Non-pigmented ciliary epithelial cell (primary cell): ENCODE data around the gene BIN1.

Experiments used
- DNase-seq: peaks from one replicate; pipeline ENCODE4 v3.0.0-alpha.2; 2010; ENCODE audit warnings: low read depth

Gene BIN1

DNA sequence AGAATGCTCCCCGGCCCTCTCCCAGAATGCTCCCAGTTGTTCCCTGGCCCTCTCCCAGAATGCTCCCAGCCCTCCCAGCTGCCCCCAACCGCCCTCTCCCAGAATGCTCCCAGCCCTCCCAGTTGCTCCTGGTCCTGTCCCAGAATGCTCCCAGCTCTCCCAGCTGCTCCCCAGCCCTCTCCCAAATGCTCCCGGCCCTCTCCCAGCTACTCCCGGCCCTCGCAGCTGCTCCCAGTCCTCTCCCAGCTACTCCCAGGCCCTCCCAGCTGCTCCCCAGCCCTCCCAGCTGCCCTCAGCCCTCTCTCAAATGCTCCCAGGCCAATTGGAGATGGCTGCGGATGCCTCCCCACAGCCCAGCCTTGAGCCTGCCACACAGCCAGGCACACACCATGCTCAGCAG, 31.1 kb downstream of the BIN1 start:
- no peak for DNase-seq

DNA sequence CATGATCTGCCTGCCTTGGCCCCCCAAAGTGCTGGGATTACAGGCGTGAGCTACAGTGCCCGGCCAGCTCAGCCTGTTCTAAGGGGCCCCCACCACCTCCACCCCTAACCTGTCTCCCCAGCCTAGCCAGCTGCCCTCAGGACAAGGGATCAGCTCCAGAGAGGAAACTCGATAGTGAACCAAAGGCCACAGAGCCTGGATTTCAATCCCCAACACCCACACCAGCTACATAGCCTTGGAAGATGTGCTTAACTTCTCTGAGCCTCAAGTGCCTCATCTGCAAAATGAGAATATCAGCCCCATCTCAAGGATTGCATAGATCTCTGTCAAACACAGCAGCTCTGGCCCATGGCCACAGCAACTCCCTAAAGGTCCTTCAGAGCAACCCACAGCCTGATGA, 32.0 kb downstream of the BIN1 start:
- DNase-seq: no peak

GRCh38 chr2:127074358-127074757, 32.6 kb downstream of the BIN1 start:
- no peak for DNase-seq

DNA sequence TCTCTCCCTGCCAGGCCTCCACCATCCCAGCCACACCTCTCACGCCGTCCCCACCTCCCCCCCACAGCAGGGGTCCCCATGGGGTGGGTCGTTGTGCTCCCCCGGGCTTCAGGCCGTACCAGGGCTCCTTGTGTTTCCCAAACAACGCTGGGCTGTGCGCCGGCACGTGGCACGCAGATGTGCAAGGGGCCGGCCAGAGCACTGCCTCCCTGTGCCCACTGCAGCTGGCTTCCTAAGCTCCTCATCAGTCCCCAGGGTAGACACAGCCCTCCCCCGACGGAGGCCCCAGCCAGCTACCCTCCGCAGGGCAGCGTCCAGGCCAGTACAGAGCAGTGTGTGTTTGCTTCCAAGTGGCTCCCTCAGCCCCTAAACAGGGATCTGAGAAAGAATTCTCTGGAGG, 34.0 kb downstream of the BIN1 start:
- DNase-seq: no peak

- DNase-seq: no peak
Observed at GRCh38 chr2:127072396-127072795, 34.6 kb downstream of the BIN1 start.

- no peak for DNase-seq
Observed at GRCh38 chr2:127071901-127072328, 35.0 kb downstream of the BIN1 start.

- no peak for DNase-seq
Observed at GRCh38 chr2:127070221-127070620, 36.7 kb downstream of the BIN1 start.

DNA sequence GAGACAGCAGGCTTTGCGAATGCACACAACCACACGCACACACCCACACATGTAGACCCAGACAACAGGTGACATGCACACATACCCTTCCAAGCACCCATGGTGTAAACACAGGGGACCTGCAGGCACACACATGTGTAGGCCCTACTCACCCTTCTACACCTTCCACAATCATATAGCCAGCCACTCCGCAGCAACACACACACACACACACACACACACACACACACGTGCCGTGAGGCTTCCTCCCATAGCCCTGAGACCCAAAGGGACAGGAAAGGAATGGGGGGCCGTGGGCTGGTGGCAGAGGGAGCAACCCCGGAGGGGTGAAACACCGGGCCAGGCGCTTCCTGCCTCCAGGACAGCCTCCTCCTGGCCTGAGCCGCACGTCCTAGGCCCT, 37.4 kb downstream of the BIN1 start:
- DNase-seq: no peak

DNA sequence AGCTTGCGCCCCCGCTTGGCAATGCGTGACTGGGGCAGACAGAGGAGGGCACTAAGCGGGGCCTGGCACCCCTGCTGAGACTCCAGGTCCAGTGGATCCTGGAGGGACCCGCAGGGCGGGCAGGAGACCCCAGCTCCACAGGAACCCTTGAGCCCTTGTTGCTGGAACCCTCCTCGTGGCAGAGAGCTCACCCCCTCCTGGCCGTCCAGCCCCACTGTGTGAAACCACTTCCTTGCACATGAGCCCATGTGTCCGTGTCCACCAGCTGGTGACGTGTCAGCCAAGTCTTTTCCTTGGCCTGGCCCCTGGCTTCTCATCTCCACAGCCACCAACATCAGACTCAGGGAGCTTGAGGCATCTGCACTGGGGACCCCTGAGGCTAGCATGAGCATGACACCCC, 38.0 kb downstream of the BIN1 start:
- DNase-seq: no peak

DNA sequence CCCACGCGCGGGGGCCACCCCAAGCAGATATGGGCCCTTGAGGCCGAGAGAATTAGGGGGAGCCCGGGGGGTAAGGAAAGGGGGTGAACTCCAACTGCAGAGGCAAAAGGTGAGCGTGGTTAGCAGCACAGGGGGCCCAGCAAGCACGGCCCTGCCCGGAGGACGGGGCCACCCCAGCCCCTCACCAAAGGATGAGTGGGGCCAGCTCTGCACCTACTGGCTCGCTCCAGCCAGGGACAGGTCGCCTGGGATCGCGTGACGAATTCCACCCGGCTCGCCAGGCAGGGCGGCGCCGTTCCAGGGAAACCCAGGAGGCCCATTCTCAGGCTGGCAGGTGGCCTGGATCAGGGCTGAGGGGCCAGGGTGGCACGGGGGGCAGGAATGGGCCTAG, 38.6 kb downstream of the BIN1 start:
- no peak for DNase-seq

DNA sequence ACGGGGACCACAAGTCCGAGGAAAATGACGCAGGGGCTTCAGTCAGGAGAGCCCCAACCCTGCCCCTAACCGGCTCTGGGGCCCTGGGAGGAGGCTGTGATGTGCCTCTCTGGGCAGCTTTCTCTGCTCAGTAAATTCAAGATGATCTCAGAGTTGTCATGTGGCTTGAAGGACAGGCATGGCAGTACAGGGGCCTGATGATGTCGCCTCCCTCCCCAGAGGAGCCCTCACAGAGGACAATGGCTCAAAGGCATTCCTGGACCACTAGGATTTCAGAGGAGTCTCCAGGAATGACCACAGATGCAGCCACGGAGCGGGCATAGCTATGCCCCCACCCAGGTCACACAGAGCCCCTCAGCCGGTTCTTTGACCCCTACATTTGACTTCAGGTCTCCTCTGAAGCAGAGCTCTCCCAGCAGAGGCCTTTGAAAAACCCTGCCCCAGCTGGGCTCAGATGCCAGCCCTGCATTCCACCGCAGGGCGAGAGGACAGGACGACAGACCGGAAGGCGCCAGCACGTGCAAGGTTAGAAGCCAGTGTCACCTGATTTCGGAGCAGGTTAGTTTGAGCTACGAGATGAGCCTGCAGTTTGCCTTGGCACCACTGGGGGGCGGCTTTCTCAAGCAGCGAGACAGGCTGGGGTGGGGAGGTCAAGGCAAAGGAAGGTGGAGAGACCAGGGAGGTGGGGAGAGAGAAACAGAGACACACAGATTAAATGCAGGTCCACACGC, 39.2 kb downstream of the BIN1 start:
- DNase-seq: no peak

- DNase-seq: no peak
Observed at GRCh38 chr2:127066942-127067341, 40.0 kb downstream of the BIN1 start.

GRCh38 chr2:127065940-127066318, 41.0 kb downstream of the BIN1 start:
- no peak for DNase-seq

DNA sequence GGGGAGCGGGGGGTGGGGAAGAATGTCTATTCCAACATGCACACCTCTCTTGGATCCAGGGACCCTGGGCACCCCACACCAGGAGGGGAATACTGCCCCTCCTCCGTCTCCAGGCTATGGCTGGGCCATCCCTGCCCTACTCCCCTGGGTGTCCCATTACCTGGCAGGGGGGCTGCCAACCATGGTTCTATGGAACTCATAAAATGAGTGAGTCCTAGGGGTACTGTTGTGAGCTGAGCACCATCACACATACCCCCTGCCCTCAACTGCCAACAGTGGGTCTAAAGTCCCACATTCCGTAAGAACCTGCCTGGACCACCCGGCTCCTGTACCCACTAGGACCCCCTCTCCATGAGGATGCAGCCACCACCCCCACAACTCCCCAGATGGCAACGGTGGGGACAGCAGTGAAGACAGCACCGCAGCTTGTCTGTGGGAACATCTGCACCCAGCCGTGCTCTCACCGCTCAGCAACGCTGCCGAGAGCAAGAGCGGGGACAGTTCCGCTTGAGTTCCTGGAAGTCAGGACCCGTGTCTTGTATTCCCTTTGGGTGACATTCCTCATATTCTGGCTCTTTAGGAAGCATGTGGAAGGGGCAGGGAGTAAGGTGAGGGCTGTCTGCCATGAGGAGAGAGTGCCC, 41.5 kb downstream of the BIN1 start:
- no peak for DNase-seq

DNA sequence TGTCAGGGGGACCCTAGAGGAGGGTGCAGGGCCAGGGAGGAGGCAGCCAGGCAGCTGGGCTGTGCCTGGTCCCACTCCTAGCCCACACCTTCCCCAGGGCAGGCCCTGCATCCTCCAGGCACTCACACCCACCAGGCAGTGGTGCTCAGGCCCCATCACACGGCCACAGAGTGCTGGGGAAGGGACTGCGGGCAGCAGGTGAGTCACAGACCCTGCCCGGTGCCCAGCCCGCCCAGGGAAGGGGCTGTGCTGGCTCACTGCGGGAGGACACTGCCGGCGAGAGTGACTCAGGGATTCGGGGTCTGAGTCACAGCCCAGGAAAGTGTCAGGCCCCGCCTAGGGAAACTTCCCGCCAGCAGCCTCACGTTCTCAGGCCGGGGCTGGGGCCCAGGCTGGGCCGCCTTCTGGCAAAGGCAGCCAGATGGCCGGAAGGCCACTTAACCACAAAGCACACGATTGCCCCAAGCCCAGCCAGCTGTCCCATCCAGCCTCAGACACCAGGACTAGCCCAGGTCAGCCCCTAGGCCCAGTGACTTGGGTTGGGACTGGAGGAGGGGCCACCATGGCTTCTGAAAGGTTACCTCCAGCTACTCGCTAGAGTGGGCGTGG, 42.2 kb downstream of the BIN1 start:
- peak; percentile 76 for DNase-seq

DNA sequence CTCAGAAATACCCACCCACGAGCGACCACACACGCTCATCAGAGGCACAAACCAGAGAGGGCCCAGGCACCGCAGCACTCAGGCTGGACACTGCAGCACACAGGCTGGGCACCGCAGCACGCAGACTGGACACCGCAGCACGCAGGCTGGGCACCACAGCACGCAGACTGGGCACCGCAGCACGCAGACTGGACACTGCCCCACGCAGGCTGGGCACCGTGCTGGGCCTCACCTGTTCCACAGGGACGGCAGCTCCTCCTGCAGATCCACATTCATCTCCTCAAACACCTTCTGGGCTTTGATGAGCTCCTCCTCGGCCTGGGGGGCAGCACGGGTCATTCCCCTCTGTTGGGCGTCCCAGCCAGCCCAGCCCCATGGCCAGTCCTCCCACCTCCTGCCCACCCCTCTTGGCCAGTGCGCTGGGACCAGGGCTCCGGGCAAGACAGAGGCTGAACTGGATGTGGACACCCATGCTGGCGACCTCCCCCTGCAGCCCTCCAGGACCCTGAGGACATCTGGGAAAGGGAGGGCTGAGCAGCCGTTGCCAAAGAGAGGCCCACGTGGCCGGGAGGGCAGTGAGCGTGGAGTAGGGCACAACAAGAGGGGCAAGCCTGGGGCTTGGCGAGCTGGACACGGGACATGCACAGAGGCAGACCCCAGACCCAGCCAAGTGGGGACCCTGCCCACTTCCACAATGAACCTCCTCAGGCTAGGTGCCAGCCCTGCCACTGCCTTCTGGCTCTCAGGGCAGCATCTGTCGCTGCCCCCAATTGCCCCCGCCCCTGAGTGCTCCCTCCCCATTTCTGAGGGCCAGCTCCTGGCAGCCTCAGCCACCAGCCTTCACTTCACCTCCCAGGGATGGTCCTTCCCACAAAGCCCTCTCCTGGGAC, 43.0 kb downstream of the BIN1 start:
- no peak for DNase-seq

- DNase-seq: no peak
Observed at GRCh38 chr2:127061375-127062273, 45.3 kb downstream of the BIN1 start.

DNA sequence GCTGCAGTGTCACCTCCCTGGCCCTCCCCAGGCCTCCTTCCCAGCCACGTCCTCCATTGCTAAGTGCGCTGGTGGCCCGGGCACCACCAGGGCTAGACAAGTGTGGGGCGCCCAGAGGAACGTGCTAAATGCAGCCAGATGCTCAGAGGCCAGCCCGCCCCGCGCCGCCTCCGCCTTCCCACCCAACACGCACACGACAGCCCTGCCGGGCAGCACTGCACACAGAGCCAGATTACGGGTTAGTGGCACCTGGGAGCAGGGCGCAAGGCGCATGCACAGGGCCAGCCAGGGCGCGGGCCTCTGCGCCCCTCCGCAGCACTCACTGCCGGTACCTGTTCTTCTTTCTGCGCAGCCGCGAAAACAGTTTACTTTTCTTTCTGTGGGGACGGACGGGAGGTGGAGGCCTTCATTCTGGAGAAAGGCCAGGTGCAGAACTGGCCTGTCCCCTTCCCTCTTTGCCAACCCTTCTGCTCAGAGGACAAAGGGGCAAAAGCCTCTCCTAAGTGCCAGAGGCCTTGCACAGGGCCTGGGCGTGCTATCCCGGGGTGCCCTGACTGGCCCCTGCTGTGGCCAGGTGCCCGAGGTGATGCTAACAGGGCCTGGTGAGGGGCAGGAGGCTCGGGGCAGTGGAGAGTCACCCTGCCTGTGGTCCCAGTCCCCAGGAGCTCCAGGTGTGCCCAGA, 46.5 kb downstream of the BIN1 start:
- no peak for DNase-seq

DNA sequence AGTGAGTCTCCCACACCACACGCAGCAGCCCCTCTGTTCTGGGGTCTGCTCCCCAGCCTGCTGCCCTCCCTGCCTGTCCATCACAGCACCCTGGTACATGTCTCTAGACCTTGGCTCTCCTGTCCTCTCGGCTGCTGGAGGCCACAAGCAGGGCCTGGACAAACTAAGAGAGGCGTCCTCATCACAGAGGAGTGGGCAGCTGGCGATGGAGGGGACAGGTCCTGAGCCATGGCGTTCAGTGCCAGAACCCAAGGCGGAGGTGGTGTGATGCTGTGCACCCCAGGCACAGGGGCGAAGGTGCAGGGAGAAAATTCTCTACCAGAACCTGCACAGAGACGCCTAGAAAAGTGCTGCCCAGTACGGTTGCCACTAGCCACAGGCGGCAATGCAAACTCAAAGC, 47.4 kb downstream of the BIN1 start:
- no peak for DNase-seq

DNA sequence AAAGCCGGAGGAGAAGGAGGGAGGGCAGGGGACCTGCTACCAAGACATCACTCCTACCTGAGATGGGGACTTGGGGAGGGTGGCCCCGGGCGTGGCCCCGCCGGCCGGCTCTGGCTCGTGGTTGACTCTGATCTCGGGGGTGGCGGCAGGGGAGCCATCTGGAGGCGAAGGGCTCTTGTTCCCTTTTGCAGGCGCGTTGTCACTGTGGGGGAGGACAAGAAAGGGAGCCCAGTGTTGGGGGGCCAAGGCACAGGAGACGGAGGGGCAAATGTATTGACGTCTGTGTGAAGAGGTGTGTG, 48.1 kb downstream of the BIN1 start:
- no peak for DNase-seq
